GM21786 (cell line): ENCODE data around the gene IFITM2.

Experiments used
- ATAC-seq: cut with Tn5 transposase; IDR thresholded peaks from one replicate; pipeline ENCODE4 v1.9.1; 2021; ENCODE audit not compliant: unreplicated experiment

Gene IFITM2

DNA sequence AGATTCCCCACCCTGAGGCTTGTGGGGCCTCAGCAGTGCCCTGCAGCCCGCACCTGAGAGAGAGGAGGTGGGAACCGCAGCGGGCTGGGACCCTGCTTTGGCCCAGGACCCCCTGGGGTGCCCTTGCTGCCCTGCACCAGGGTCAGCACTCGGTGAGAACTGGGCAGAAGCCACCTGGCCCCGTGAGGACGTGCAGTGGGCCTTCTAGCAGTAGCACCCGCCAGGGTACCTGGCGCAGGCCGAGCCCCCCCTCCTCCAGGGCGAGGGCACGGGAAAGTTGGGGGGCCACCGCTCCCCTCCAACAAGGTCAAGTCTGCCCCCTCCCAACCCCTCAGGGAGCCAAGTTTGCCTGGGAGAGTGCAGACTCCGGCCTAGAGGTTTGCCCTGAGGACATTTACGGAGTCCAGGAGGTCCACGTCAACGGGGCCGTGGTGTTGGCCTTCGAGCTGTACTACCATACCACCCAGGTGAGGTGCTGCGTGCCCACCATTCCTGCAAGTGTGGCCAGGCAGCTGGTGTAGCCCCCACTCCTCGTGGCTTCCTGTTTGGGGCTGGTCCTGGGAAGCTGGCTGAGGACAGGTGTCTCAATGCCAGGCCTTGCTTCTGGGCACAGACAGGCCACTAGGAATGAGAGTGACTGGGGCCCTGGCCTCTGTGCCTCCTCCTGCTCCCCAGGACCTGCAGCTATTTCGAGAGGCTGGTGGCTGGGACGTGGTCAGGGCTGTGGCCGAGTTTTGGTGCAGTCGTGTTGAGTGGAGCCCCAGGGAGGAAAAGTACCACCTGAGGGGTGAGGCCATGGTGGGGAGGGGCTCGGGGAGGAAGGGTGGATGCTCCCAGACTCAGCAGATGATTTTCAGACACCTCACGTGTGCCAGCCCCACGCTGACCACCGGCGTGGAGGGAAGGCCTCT is 15.2 kb upstream of the IFITM2 start:
- no peak for ATAC-seq

GRCh38 chr11:293271-293851 is 14.3 kb upstream of the IFITM2 start:
- no peak for ATAC-seq

DNA sequence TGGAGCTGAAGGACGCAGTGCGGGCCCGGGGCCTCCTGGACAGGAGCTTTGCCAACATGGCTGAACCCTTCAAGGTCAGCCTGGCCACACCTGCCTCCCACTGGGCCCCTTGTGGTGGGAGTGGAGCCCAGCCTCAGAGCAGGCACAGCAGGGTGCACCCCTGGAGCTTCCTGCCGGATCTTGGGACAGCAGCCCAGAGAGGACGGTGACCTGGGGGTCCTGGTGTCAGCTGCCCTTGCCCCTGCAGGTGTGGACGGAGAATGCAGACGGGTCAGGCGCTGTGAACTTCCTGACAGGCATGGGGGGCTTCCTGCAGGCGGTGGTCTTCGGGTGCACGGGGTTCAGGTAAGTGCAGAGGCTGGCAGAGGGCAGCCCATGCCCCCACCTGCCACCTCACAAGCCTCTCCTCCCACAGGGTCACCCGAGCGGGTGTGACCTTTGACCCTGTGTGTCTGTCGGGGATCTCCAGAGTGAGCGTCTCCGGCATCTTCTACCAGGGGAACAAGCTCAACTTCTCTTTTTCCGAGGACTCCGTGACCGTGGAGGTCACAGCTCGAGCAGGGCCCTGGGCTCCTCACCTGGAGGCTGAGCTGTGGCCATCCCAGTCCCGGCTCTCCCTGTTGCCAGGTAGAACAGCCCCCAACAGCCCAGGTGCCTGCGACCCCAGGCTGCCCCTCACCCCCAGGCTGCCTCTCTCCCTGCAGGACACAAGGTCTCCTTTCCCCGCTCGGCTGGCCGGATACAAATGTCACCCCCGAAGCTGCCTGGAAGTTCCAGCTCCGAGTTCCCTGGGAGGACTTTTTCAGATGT is 13.6 kb upstream of the IFITM2 start:
- ATAC-seq: no peak

DNA sequence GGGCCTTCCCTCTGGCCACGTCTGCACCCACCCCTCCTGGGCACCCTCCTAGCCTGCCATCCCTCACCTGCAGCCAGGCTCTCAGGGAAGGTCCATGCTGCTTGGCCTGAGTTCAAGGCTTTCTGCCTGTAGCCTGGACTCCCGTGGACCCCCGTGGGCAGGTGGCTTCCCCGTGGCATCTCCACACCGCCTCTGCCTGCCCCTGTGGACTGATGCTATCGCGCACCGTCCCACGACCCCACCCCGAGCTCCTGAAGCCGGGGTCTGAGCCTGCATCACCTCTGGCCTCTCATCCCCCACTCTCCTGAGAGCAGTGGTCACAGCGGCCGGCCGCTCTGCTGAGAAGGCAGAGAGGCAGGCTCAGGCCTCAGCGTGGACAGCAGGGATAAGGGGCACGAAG is 12.8 kb upstream of the IFITM2 start:
- ATAC-seq: no peak

- ATAC-seq: no peak
These were observed 12.1 kb upstream of the IFITM2 start for GRCh38 chr11:295351-296170.

DNA sequence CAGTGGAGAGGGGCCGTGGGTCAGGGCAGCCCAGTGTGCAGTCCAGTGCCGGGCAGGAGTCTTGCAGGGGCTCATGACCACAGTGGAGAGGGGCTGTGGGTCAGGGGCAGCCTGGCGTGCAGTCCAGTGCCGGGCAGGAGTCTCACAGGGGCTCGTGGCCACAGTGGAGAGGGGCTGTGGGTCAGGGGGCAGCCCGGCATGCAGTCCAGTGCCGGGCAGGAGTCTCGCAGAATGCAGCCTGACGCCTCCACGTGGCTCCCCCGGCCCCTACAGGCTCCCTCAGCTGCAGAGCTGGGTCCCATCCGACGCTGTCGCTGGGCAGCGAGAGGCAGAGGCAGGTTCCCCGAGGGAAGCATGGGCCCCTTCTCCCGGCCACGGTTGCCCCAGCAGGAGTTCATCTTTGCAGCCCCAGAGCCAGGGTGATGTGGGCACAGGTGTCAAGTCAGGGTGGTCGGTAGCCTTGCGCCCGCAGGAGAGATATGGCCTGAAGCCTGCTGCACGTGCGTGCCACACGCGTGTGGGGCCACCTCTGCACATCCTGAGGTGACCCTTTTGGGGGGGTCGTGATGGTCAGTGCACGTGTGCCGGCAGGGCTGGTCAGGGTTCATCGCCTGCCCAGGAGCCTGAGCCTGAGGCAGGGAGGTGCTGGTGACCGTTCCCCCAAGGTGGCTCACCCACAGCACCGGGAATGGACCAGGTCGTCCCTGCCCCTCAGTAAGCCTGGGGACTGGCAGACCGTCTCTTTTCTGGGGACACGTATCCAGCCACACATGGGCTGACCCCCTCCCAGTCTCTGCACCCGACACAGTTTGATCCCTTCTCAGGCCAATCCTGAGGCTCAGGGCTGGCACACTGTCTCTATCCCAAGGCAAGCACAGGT is 11.2 kb upstream of the IFITM2 start:
- ATAC-seq: no peak

DNA sequence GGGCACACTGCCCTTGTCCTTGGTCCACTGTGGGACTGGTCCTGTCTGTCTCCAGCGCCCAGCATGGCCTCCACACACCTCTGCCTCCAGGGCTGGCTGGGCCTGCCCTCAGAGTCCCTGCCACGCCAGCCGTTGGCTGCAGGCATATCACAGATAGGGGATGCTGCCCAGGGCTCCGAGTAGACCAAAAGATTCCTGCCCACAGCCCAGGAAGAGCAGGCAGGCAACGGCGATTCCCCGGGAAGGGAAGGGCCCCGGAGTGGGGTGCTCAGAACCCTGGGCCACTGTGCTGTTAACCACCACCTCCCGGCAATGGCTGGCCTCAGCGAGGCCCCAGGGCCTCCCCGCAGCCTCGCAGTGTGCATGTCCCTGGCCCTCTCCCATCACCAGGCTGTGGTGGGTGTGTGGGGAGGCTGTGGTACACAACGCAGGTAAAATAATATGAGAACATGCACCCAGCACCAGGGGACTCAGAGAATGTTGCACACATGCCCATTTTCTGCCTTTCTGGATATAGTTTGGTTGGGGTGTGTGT is 10.5 kb upstream of the IFITM2 start:
- no peak for ATAC-seq

- ATAC-seq: no peak
These were observed 9.8 kb upstream of the IFITM2 start for GRCh38 chr11:297586-298405.

- ATAC-seq: no peak
These were observed 9.1 kb upstream of the IFITM2 start for GRCh38 chr11:298406-299065.

DNA sequence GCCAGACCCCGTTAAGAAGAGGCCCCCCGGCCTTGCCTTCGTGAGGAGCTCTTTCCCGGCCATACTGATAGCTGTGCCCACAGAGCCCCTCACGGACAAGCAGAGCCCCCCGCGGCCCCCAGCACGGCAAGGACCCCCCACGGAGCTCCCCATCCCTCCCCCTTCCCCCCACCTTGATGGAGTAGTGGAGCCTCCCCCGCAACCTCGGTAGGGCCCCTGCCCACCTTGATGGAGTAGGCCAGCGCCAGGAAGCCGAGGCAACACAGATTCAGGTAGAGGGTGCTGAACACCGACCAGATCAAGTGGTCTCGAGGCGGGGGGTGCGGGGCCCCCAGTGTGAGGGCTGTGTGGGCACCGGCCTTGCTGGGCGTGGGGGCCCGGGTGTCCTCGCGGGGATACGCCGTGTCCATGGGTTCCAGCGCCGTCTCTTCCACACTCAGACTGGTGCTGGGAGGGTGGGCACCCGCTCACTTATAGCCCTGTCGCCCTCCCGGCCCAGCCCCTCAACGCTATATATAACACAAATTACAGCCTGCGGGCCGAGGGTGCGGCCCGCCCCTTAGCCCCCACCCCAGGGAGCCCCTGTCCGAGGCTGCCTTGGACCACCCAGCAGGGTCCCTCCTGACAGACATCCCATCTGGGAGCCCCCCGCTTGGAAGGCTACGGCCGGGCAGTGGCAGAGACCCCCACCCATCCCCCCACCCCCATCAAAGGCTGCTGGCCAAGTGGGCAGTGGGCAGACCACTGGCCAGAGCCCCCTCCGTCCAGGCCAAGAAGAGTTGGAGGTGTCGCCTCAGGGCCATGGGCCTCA is 8.3 kb upstream of the IFITM2 start, which contains the start of gene IFITM5:
Gene IFITM5, minus strand, starts transcription at position 446 of the 811 bp plus-strand sequence. Its CDS starts 36 bp downstream, at position 410.
- ATAC-seq: no peak

GRCh38 chr11:299951-300735 is 7.5 kb upstream of the IFITM2 start:
- no peak for ATAC-seq

DNA sequence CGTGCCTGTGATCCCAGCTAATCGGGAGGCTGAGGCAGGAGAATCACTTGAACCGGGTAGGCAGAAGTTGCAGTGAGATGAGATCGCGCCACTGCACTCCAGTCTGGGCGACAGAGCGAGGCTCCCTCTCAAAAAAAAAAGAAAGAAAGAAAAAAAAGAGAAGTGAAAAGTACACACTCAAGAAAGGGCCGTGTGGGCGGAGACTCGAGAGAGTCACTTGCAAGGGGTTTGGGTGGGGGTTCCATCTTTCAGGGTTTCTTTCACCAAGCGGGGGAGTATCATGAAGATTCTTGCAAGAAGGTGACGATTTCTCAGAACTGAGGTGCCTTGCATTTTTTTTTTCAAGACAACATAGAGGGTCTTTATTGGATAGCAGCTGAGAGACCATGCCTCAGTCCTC is 4.3 kb upstream of the IFITM2 start:
- no peak for ATAC-seq

DNA sequence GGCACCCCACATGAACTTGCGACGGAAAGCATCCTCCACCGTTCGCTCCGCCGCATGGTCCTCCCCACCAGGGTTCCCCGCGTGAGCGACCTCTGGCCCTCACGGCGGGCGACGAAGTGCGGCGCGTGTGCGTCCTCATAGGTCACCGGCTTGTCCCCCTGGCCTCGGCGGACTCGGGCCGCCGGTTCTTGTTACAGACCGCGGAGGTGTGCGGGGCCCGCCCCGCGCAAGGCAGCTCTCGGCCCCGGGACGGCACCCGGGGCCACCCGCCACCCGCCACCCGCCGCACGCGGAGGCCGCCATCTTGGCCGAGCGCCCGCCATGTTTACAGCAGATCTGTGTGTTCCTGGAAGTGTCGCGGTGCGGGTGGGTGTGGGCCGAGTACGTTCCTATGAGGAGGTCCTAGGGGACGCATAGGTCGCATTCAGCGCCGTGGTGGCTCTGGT is 3.5 kb upstream of the IFITM2 start:
- ATAC-seq: no peak

DNA sequence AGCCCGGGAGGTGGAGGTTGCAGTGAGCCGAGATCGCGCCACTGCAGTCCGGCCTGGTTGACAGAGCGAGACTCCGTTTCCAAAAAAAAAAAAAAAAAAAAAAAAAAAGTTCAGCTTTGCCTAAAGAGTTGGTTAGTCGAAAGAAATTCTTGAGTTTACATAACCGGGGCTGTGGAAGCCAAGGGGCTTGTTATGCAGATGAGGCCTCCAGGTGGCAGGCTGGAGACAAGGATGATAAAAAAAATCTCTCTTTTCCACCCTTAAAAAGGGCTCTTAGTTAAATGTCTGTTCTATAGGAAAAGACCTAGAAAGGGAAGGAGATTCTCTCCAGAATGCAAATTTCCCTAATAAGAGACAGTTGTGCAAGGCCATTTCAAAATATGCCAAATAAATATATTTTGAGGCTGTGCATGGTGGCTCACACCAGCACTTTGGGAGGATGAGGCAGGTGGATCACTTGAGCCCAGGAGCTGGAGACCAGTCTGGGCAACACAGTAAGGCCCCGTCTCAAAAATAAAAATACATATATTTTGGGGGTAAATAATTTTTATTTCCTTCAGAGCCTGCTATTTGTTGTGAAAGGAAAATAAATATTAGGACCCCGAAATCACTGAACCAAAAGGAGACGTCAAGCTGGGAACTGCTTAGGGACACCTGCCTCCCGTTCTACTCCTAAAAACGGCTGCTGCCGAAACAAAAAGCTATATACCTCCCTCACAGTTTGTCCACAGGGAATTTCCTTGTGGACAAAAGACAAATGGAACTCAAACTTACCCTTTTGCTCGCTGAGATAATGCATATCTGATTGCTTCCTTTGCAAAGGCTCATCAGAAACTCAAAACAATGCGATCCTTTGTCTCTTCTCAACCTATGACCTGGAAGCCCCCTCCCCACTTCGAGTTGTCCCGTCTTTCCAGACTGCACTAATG is 2.4 kb upstream of the IFITM2 start:
- ATAC-seq: no peak

GRCh38 chr11:305844-306211 is 1.8 kb upstream of the IFITM2 start:
- no peak for ATAC-seq
